ENCODE results near the gene UBE2J2.

Gene UBE2J2

DNA sequence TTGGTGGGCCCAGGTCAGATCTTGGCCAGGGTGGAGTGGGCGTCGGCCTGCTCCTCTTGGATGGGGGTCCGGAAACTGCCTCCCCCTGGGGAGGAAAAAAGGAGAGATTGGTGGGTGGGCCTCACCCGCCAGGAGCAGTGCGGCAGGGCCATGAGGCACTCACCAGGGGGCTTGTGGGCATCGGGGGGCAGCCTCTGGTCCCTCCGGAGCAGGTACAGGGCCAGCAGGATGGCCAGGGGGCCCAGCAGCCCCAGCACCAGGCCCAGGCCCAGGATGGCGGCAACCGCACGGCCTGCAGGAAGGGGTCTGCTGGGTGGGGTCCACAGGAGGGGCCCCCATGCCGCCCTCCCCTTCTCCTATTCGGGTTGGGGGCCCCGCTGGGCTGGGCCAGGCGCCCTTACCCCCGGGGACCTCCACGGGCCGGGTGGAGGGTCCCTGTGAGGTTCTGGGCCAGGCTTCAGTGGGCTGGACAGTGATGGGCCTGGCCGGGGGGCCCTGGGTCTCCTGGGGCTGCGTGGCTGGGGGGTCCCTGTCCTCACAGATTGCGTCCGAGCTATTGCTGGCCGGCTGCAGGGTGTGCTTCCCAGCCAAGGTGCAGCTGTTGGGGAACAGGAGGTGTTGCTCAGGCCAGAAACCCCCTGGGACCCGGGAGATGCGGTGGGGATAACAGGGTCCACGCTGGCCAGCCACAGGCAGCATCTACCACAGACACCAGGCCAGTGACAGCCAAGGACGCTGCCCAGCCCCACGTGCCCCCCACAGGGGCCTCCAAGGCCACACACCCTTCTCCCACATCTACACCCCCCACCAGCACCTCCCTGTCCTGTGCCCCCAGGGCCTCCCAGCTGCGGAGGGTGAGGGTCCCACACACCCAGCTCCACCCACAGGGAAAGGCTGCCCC, 61.9 kb downstream of the UBE2J2 start:
- DNase-seq, result peak in 1 of 42 donors; percentile 1
- intact Hi-C loops (cut with DNase I), result no loop called here

DNA sequence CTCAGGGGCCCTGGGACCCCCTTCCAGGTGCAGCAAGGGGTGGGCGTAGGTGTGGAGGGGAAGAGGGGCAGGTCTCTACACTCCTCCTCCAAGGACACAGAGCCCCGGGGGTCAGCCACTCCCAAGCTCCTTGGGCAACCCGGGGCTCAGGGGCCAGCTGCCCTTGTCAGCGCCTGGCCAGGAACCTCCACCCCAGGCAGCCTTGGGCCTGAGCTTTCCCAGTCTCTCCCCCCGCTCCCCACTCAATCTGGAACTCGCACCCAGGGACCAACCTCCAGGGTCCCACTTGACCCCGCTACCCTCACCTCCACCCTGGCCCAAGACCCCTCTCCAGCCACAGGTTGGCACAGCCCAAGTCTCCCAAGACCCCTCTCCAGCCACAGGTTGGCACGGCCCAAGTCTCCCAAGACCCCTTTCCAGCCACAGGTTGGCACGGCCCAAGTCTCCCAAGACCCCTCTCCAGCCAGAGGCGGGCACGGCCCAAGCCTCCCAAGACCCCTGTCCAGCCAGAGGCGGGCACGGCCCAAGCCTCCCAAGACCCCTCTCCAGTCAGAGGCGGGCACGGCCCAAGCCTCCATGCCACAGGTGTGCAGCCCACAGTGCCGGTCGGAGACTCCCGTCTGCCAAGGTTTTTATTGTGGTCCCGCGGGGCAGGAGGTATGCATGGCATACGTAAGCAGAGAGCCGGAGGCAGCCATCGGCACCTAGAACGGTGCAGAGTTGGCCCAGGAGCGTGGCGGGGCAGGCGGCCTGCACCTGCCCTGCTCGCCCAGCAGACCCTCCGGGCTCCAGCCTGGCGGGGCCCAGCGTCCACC, 62.7 kb downstream of the UBE2J2 start:
- intact Hi-C loops (cut with DNase I), result no loop called here
- DNase-seq, result peak in 1 of 42 donors; percentile 0

DNA sequence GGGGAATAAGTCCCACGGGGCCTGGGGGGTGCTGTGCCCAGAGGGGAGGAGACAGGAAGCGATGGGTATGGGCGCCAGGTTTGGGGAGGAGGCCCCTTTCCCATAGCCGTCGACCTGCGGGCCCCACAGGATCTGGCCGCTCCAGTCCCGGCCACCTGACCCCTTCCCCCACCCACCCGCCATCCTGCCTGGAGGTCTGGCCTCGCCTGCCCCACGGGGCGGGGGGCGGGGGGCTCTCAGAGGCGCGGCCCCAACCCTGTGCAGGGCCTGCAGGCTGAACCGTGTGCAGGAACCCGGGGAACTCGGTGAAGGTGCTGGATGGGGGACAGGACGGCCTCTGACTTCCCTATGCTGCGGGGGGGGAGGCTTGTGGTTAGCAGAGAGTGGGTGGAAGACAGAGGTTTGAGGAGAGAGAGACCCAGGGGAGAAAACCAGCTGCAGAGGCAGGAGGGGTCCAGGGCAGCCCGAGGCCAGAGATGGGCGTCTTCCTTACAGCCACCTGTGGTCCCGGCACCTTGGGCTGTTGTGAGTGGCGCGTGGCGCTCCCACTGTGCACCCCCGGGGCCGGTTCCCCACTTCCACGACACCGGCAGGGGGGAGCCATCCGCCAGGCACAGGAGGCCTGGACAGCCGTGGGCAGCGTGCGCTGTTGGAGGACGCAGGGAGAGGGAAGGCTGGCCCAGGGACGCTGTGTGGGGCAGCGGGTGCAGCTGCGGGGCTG, 64.8 kb downstream of the UBE2J2 start:
- peak in 1 of 42 donors; percentile 1 for DNase-seq
- intact Hi-C loops (cut with DNase I), result no loop called here

DNA sequence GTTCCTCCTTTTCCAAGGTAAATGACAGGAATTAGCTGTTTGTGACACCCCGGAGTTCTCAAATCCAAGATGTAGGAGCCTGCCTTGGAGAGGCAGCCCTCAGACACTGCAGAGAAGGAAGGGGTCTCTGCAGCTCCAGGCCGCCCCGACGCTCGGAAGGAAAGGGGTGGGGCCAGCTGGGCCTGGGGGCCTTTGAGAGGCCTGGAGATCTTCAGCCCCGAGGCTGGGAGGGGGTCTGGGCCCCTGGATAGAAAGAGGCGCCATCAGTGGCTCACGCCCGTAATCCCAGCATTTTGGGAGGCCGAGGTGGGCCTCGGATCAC, 66.1 kb downstream of the UBE2J2 start:
- intact Hi-C loops (cut with DNase I), result no loop called here
- no peak for DNase-seq

DNA sequence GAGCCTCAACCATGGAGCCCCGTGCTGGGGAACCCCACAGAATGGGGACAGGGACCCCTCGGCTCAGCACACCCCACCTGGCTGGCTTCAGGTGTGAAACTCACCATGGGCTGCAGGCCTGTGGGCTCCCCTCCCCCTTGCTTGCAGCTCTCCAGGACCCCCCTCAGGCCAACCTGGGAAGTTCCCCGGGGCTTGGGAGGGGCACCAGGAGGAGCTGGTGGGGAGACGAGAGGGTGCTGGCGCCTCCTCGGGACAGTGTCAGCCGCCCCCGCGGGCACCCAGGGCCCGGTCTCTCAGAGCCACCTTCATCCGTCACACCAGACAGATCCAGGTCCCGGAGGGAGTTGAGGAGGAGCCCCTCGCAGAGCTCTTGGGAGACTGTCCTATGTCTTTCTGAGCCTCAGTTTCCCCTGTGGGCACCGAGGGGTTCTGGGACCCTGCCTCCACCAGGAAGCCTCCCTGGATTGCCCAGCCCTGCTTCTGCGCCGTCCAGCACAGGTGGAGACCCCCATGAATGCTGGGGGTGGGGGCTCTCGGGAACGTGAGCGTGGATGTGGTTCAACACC, 66.6 kb downstream of the UBE2J2 start:
- intact Hi-C loops (cut with DNase I), result no loop called here
- DNase-seq, result no peak

DNA sequence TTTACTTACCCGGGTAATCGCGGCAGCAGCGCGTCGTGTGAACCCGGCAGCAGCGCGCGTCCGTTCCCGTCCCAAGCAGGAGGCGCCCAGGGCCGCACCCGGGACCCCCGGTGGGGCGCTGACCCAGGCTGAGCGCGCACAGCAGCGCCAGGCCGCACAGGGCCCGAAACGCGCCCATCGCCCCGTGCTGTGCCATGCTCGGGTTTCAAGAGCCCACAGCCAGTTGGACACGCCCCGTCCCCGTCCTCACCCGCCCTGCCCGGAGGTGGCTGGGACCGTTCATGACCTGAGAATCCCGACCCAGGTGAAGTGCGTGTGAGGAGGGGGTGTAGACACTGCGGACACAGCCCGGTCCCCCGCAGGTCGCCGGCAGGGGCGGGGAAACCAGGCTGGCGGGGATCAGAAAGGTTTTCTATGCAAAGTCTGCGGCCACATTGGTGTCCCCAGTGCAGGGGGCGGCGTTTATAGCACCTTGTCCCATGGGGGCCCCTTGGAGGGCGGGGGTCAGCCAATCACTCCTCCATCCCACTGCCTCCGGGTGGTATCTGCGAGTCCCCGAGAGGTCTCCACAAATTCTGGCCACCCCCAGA, 67.2 kb downstream of the UBE2J2 start, which contains the start of gene TNFRSF18:
Gene TNFRSF18, minus strand, starts transcription at position 217 of the 590 bp plus-strand sequence. Its CDS starts 21 bp downstream, at position 196.
- intact Hi-C loops (cut with DNase I), result no loop called here
- peak in 1 of 42 donors; percentile 1 for DNase-seq

DNA sequence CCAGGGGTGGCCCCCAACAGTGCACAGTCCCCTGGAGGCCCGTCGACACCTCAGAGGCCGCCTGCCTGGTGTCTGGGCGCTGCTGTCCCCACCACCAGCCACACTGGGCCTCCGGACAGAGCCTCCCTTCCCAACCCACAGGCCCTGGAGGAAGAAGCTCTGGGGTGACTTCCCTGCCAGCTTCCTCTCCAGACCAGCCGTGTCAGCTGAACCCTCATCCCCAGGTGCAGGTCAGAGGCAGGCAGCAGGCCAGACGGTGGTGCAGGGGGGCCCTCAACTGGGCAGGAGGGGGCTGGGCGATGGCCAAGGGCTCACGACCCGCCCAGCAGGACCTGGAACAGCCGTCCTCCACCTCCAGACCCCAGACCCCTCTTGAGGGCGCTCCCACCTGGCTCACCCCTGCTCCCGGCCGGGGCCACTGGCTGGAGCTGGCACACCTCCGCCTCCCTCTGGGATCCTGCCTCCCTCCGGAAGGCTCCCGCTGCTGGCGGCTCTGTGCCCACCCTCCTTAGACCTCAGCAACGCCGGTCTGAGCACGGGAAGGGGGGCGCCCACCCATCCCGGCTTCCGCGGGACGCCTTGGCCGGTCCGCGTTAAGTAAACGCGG, 67.8 kb downstream of the UBE2J2 start:
- DNase-seq, result peak in 1 of 42 donors; percentile 1
- intact Hi-C loops (cut with DNase I), result no loop called here

DNA sequence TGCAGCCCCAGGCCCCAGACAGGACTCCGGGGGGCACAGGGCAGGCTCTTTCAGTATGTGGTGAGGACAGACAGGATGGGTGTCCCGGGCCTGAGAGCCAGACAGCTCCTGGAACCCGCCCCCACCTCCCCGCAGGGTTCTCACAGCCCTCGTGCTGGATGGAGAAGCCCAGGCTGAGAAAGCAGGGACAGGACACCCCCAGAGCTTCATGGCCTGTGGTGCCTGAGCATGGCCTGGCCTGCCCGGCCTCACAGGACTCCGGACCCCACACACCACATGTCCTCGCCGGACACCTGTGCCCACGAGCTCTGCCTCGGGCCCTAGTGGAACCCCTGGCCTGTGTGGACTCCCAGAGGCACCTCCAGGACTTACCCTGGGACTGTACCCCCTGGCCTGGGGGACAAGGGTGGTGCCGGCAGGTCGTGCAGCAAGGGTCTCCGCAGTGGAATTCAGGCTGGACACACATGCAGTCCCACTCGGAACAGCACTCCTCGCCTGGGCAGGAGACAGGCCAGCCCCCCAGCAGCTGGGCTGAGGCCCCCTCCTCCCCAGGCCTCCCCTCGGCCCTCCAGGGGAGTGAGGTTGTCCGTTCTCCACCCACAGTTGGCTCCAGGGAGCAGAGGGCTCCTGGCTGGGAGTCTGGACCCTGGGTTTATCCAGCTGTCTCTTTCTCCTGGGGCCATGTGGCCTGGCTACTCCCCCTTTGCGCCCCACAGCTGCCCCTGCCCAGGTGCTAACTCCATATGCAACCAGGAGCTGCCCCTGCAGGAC, 68.5 kb downstream of the UBE2J2 start:
- intact Hi-C loops (cut with DNase I), result no loop called here
- no peak for DNase-seq

DNA sequence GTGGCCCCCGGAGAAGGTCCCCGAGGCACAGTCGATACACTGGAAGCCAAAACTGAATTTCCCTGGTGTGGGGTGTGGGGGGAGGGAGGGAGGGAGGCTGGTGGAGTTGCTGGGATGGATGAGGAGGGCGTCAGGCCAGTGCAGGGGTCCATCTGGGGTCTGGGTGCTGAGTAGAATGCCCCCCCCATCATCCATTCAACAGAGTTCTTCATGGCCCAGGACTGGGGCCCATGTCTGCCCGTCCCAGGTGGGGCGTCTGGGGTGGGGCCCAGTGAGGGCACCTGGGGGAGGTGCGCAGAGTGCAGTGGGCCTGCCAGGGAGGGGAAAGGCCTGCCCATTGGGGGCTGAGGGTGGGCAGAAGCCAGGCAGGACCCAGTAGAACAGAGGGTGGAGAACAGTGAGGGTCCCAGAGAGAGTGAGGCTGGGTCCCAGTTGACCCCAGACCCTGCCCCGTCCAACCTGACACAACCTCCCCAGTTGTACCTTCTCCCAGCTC, 69.2 kb downstream of the UBE2J2 start:
- no peak for DNase-seq
- intact Hi-C loops (cut with DNase I), result no loop called here

Data from head of caudate nucleus (tissue), 42 donors.